K562 (cell line): ENCODE measurements around the gene ROPN1L. TPM values are rescaled to one million over a fixed set of nuclear protein-coding genes. Genes with fewer than 3 reads are reported as not detected.
A peak's percentile ranks its signal among the peaks of the same experiment; 100 is the strongest.

Experiments used
- BHLHE40 ChIP-seq: IDR thresholded peaks from 2 replicates; pipeline ENCODE4 v1.6.1; 2011; ENCODE audit warnings: low read length, improper control_type of control experiment
- CBFA2T2 ChIP-seq: fragments of 450-650 bp; conservative IDR thresholded peaks from 2 replicates; pipeline ENCODE4 v1.6.1; 2017; ENCODE audit warnings: mild to moderate bottlenecking
- CBX3 ChIP-seq, 2 experiments: IDR thresholded peaks; 1 replicate in 1 of 2; 2 replicates in 1 of 2; pipeline ENCODE4 v1.6.1; 2012; ENCODE audit warnings: inconsistent platforms in 2 of 2, low read length in 2 of 2, borderline replicate concordance in 1 of 2, control low read depth in 1 of 2
- CSDE1 ChIP-seq, 2 experiments: fragments of 450-650 bp; IDR thresholded peaks; 2 replicates each; pipeline ENCODE4 v1.6.1; 2016; ENCODE audit warnings: mild to moderate bottlenecking in 1 of 2
- L3MBTL2 ChIP-seq: fragments of 450-650 bp; IDR thresholded peaks from 2 replicates; pipeline ENCODE4 v1.6.1; 2016; ENCODE audit warnings: mild to moderate bottlenecking, moderate library complexity
- MGA ChIP-seq: fragments of 450-650 bp; IDR thresholded peaks from 2 replicates; pipeline ENCODE4 v1.6.1; 2016; ENCODE audit warnings: mild to moderate bottlenecking, moderate library complexity
- RAD21 ChIP-seq, 2 experiments: fragments of 250-450 bp in 1 of 2; fragments of 450-650 bp in 1 of 2; sonication (Bioruptor Pico) in 1 of 2; formaldehyde crosslinking in 1 of 2; IDR thresholded peaks in 1 of 2; conservative IDR thresholded peaks in 1 of 2; 2 replicates each; pipeline versions ENCODE4 v1.4.0 to v1.8.0; 2020 to 2022; ENCODE audit warnings: mild to moderate bottlenecking in 2 of 2, moderate library complexity in 1 of 2
- RAD51 ChIP-seq: fragments of 450-650 bp; IDR thresholded peaks from 2 replicates; pipeline ENCODE4 v1.7.1; 2016; ENCODE audit warnings: low read depth, mild to moderate bottlenecking, borderline replicate concordance
- TFE3 ChIP-seq: fragments of 450-650 bp; formaldehyde crosslinking; IDR thresholded peaks from 2 replicates; pipeline ENCODE4 v1.4.0; 2020; ENCODE audit warnings: mild to moderate bottlenecking, mixed read lengths
- U2AF1 ChIP-seq: fragments of 200-400 bp; formaldehyde crosslinking; optimal IDR thresholded peaks from 2 replicates; pipeline ENCODE3; 2017; ENCODE audit warnings: mild to moderate bottlenecking, low read depth, low read length, moderate library complexity
- XRCC5 ChIP-seq: fragments of 200-400 bp; formaldehyde crosslinking; IDR thresholded peaks from 2 replicates; pipeline ENCODE4 v1.6.1; 2017; ENCODE audit warnings: low read depth, mild to moderate bottlenecking, low read length
- ZNF778 ChIP-seq: fragments of 450-650 bp; formaldehyde crosslinking; IDR thresholded peaks from 2 replicates; pipeline ENCODE4 v1.4.0; 2020; ENCODE audit warnings: mild to moderate bottlenecking, moderate library complexity
- polyA plus RNA-seq, 8 experiments: library from polyadenylated mRNA; depleted of rRNA in 4 of 8; stranded (reverse) in 5 of 8; unstranded in 3 of 8; fragments of >200 nt; fragmentation: Nextera tagmentation in 2 of 8; fragmentation: Illumina TruSeq in 1 of 8; extraction: Ambion mirVana in 2 of 8; extraction: Trizol in 1 of 8; gene quantifications; 2 replicates each; pipeline versions ENCODE4 v1.2.1 to v1.2.3, GENCODE V29; 2011 to 2014; ENCODE audit warnings: inconsistent platforms in 1 of 8, missing spikeins in 1 of 8
- total RNA-seq, 7 experiments: library from RNA; depleted of rRNA in 6 of 7; stranded (reverse); fragments of >200 nt in 6 of 7; fragmentation: Illumina TruSeq in 2 of 7; extraction: Trizol in 2 of 7; gene quantifications; 2 replicates each; pipeline versions ENCODE4 v1.2.1 to v1.2.3, GENCODE V29; 2011 to 2021; ENCODE audit warnings: low replicate concordance in 1 of 7
- TF ChIP-seq, protein P1 (sequence below): sonication (generic); formaldehyde crosslinking; IDR thresholded peaks from 2 replicates; pipeline ENCODE4 v1.5.0; 2020; ENCODE audit warnings: missing genetic modification reagents

The ROPN1L gene
- total and polyA plus RNA-seq, 9 of the 15 experiments (the other 6 are each of a cell fraction or from before 2014, with no cell fraction given): 0.04 to 0.85 (median 0.24) TPM; not detected in 3

GRCh38 chr5:10475931-10476676 is 34.4 kb downstream of the ROPN1L start (continued):
- TF ChIP-seq XRCC5: no peak
- TF ChIP-seq L3MBTL2: peak; percentile 64
- TF ChIP-seq RAD51: peak; percentile 81
- TF ChIP-seq CBFA2T2: 0 out of 2 replicates have a peak, but pooled peaks have one; percentile 19
- no peak for TF ChIP-seq U2AF1
- TF ChIP-seq, protein P1, sequence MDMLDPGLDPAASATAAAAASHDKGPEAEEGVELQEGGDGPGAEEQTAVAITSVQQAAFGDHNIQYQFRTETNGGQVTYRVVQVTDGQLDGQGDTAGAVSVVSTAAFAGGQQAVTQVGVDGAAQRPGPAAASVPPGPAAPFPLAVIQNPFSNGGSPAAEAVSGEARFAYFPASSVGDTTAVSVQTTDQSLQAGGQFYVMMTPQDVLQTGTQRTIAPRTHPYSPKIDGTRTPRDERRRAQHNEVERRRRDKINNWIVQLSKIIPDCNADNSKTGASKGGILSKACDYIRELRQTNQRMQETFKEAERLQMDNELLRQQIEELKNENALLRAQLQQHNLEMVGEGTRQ (CRISPR knock-in tag): peak; percentile 86
- TF ChIP-seq CSDE1 (IDR thresholded peaks at IDR 0.05): no peak
- TF ChIP-seq ZNF778: no peak
- peak in 1 of 2 experiments; percentile 19; a peak in 1 of 3 replicates for TF ChIP-seq CBX3 (IDR thresholded peaks at IDR 0.05; ENCODE audit: borderline replicate concordance in 1 of 2, low read length in 2 of 2)
- peak; percentile 56 for TF ChIP-seq MGA
- TF ChIP-seq TFE3: 0 out of 2 replicates have a peak, but pooled peaks have one; percentile 24
- peak; percentile 34; the same call in 1 of the 2 replicates for TF ChIP-seq BHLHE40
- peak in 1 of 2 experiments; percentile 60; a peak in 2 of 4 replicates for TF ChIP-seq RAD21 (CRISPR knock-in tag; conservative IDR thresholded peaks at IDR 0.05 in 1 of 2, IDR thresholded peaks at IDR 0.05 in 1 of 2)
